Urinary bladder (tissue), 4 donors: ENCODE data around the gene MAGI1. TPM values are rescaled to one million over a fixed set of nuclear protein-coding genes. Genes with fewer than 3 reads are reported as not detected.

Experiments used
- DNase-seq: peaks from one replicate; pipeline ENCODE4 v3.0.0-alpha.2; 2015; ENCODE audit errors: extremely low spot score
- H3K27ac ChIP-seq: one replicate; pipeline ENCODE4 v1.5.1; 2013; ENCODE audit warnings: low read depth, mild to moderate bottlenecking, moderate library complexity
- H3K36me3 ChIP-seq: one replicate; pipeline ENCODE4 v1.6.1; 2013; ENCODE audit warnings: mild to moderate bottlenecking, moderate library complexity; ENCODE audit not compliant: insufficient read depth
- H3K4me1 ChIP-seq: one replicate; pipeline ENCODE4 v1.6.1; 2013; ENCODE audit warnings: mild to moderate bottlenecking, moderate library complexity; ENCODE audit not compliant: insufficient read depth
- H3K4me3 ChIP-seq: one replicate; pipeline ENCODE4 v1.5.1; 2013; ENCODE audit warnings: low read depth, low read length
- WGBS: extraction: QIAGEN DNeasy Blood & Tissue Kit; methylation state at CpG from one replicate; pipeline ENCODE4 v1.1.7; 2013; 5-methylcytosine and 5-hydroxymethylcytosine counted together
- polyA plus RNA-seq: library from polyadenylated mRNA; stranded (reverse); fragments of 200-250 nt; gene quantifications from one replicate; pipeline ENCODE4 v1.2.3, GENCODE V29; 2013
- total RNA-seq: library from RNA; depleted of rRNA; stranded (reverse); fragments of >200 nt; gene quantifications from one replicate; pipeline ENCODE4 v1.2.3, GENCODE V29; 2014
- donor health status: healthy with polysubstance abuse.
- donor health status: healthy.

Gene MAGI1
- total and polyA plus RNA-seq, 2 donors = 9.7 to 46.7 TPM

DNA sequence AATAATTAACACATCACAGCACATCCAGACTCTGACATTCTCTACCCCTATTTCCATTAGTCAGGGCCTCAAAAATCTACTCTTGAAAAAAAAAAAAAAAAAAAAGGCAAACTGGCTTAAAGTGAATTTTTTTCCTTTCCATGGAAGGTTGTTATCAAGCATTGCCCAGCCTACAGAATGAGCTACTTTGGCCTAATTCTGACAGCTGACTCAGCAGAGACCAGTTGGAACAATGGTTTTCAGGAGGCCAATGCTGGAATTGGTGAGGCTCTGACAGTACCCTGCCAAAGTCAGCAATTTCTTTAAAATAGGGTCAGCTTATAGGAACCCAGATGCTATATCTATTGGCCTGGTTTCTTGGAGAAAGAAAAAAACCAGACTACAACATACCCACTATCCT, 454.7 kb downstream of the MAGI1 start:
- no peak for DNase-seq
- Histone ChIP-seq H3K4me1 (no peaks in the 10 kb centered on the region), H3K4me3 (no peak overlapping the region), H3K36me3 (no peaks in the 10 kb centered on the region), H3K27ac (no peak overlapping the region)

DNA sequence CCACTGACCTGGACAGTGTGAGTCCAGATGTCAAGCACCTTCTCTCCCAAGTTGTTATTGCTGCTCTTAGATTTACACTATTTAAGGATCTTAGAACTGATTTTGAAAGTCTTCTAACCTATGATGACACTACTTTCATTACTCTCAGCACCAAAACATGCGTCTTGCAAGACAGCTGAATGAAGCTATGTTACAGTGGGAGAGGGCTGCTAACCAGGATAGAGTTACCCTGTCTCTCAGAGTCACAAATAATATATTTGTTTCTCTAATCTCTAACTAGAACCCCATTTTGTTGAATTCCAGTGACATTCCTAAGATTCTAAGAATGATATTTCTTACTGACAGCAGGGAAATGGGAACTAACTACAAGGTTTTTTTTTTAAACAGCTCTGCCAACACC, 455.5 kb downstream of the MAGI1 start:
- Histone ChIP-seq H3K27ac (no peak overlapping the region), H3K36me3 (no peaks in the 10 kb centered on the region), H3K4me3 (no peak overlapping the region), H3K4me1 (no peaks in the 10 kb centered on the region)
- no peak for DNase-seq
- WGBS = 99% methylated on average over 1 of the region's 1 CpG

DNA sequence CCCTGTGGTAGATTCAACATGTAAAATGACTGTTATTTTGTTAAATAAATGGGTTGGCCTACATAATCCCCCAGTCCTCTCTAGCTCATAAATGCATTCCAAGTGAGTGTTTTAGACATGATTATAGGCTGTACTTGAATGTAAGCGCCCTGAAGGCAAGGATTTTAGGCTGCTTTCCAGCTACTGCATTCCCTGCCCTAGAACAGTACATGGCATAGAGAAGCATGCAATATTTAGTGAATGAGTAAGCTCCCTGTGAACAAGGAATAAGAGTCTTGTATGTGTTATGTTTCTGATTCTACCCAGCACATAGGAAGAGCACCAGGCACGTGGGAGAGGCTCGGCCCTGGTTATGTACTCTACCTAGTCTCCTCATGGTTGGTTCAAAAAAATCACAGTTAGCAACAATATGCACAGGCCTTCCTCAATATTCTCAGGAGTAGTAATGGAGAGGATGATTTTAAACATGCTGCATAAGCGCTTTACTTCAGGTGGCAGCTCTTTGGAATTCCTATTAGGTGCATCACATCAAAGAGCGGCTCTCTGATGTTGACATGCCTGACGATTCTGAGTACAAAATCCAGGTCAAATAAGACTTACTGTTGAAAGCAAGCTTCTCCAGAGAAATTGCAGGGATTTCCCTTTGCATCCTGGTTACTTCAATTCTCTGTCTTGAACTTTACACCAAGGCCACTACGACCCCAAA, 456.6 kb downstream of the MAGI1 start:
- H3K36me3 ChIP-seq = no peaks in the 10 kb centered on the region
- no peaks in the 10 kb centered on the region for H3K4me1 ChIP-seq
- H3K27ac ChIP-seq = no peak overlapping the region
- no peak for DNase-seq
- 94% methylated on average over 7 of the region's 7 CpGs for WGBS
- no peak overlapping the region for H3K4me3 ChIP-seq

DNA sequence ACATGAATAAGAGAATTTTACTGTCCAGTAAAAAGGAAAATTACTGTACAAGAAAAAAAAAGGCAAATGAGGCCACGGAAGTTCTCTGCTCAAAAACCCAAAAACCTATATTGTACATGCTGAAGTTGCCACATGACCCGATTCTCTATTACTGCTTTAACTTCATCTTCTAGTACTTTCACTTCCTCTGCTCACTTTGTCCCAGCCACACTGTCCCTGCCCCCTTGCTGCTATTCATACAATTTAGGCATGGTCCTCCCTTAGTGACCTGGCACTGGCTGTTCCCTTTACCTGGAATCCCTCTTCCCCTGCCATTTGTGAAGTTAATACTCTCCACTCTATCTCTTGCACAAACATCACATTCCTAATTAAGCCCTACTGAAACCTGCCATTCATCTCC, 457.4 kb downstream of the MAGI1 start:
- DNase-seq = no peak
- H3K27ac ChIP-seq = no peak overlapping the region
- WGBS = 95% methylated on average over 2 of the region's 2 CpGs
- H3K36me3 ChIP-seq = no peaks in the 10 kb centered on the region
- no peak overlapping the region for H3K4me3 ChIP-seq
- no peaks in the 10 kb centered on the region for H3K4me1 ChIP-seq

DNA sequence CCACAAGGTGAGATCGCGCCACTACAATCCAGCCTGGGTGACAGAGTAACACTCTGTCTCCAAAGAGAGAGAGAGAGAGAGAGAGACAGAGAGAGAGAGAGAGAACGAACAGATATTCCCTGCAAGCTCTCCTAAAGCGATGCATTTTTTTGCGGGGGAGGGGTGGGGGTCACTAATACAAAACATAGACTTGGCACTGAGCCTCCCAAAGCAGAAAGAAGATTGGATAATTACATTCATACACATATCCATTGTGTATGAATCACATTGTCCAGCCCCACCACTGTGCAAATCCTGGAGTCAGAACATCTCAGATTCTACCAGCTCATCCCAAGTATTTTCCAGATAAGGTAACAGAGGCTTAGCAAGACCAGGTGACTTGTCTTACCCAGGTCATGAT, 459.9 kb downstream of the MAGI1 start:
- Histone ChIP-seq H3K4me3 (no peak overlapping the region), H3K36me3 (no peaks in the 10 kb centered on the region), H3K4me1 (no peaks in the 10 kb centered on the region), H3K27ac (no peak overlapping the region)
- WGBS = 96% methylated on average over 5 of the region's 5 CpGs
- no peak for DNase-seq

DNA sequence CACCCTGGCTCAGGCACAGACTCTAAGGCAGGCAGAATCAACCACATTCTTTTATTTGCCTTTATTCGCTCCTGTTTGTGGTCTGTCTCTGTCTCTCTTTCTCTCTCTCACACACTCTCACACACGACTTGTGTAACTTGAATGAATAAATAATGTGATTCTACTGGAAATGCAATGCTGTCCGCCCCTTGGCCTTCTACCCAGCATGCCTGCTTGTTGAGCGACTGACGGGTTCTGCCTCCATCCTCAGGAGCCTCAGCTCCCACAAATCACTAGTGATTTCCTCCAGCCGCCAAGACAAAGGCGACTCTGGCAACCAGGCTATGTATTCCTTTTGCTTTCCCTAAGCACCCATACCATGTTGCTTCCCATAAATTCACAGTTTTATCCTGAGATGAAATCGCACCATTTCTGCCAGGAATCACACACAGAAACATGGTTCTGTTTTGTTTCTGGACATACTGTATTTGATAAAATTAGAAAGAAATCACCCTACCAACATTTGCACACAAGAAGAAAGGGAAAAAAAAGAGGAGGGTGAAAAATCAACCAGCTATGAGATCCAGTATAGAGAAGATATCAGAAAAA, 460.8 kb downstream of the MAGI1 start:
- Histone ChIP-seq H3K27ac (no peak overlapping the region), H3K36me3 (no peaks in the 10 kb centered on the region), H3K4me1 (no peaks in the 10 kb centered on the region), H3K4me3 (no peak overlapping the region)
- no peak for DNase-seq
- WGBS = 81% methylated on average over 8 of the region's 8 CpGs

DNA sequence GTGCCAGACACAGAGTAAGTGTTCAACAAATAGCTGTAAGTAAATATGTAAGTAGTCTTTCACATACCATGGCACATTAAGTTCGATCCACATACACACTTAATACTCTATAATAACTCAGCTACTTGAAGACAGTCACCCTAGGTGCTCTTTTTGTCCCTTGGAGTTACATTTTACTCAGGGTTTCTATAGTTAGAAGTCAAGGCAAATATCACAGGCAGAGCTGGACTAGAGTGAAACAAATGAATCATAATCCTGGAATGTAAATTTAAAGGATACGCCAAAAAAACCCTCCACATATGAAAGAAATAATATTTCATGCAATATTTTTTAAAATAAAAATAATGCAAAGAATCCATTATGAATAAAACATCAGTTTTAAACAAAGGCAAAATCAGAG, 461.8 kb downstream of the MAGI1 start:
- H3K27ac ChIP-seq = no peak overlapping the region
- H3K4me1 ChIP-seq = no peaks in the 10 kb centered on the region
- H3K36me3 ChIP-seq = no peaks in the 10 kb centered on the region
- WGBS = 44% methylated on average over 2 of the region's 2 CpGs
- no peak for DNase-seq
- H3K4me3 ChIP-seq = no peak overlapping the region

DNA sequence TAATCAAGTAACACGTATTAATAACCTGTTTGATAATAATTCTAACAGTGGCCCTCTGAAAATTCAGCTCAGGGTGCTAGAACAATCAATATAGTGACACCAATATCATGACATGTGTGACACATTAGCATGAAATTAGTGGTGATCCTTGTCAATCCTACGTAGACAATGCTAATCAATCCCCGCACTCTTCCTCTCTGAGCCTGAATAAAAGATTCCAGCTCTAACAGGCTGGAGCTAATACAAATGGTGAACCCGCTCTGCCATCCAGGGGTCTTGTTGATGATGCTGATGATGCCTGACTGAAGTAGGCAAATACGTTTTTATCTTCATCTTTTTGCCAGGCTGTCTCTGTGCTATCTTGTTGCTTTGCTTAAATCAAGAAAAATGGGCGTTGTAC, 462.5 kb downstream of the MAGI1 start:
- Histone ChIP-seq H3K4me1 (no peaks in the 10 kb centered on the region), H3K27ac (no peak overlapping the region), H3K36me3 (no peaks in the 10 kb centered on the region), H3K4me3 (no peak overlapping the region)
- 88% methylated on average over 6 of the region's 6 CpGs for WGBS
- no peak for DNase-seq

DNA sequence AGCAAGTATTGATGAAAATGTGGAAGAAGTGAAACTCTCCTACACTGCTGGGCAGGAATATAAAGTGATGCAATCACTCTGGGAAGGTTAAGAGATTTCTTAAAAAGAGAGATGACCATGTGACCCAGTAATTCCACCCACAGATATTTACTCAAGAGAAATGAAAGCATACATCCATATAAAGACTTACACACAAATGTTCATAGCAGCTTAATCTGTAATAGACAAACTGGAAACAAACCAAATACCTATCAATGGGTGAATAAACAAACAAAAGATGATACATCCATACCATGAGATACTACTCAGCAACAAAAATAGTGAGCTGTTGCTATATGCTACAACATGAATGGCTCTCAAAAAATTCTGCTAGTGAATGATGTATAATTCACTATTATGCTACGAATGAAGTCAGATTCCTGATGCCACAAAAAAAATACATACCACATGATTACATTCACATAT, 463.3 kb downstream of the MAGI1 start:
- no peak for DNase-seq
- H3K4me3 ChIP-seq = no peak overlapping the region
- 75% methylated on average over 1 of the region's 1 CpG for WGBS
- no peaks in the 10 kb centered on the region for H3K36me3 ChIP-seq
- no peaks in the 10 kb centered on the region for H3K4me1 ChIP-seq
- H3K27ac ChIP-seq = no peak overlapping the region

DNA sequence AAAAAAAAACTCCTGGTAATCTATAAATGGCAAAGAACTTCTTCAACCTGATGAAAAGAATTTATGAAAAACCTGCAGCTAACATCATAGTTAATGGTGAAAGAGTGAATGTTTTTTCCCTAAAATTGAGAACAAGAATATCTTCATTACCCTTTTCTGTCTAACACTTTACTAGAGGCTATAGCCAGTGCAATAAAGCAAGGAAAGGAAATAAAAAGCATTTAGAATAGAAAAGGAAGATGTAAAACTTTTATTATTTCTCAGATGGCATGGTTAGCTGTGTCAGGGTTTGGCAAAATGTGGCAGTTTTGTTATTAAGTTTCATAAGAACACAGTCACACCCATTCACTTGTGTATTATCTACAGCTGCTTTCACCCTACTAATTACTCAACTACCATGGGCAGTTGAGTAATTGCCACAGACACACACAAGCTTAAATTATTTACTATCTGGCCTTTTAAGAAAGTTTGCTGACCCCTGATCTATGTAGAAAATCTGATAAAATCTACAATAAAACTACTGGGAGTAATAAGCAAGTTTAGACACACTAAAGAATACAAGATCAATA, 465.1 kb downstream of the MAGI1 start:
- no peaks in the 10 kb centered on the region for H3K4me1 ChIP-seq
- H3K27ac ChIP-seq = no peak overlapping the region
- DNase-seq = no peak

DNA sequence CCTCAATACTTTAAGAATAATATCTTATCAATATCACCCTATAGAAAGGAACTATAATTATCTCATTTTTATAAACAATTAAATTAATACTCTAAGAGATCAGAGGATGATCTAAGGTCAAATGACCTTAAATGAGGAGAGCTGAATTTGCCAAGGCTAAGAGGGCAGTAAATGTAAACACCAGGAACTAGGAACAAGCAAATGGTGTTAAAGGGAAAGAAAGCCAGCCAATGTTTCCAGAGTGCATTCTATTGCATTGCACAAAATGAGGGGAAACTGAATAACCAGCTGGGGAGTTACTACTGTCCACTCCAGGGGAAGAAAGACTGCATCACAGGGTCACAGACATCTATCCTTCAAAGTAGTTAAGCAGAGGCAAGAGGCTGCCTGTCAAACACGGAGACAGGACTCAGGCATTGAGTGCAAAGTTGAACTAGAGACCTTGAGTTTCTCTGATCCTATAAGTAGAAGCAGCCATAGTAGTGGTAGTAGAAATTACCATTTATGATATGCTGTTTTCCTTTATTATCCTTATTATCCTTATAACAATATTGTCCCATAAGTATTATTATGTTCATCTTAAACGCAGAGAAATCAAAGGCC, 466.4 kb downstream of the MAGI1 start:
- H3K4me1 ChIP-seq = no peaks in the 10 kb centered on the region
- no peak for DNase-seq
- no peaks in the 10 kb centered on the region for H3K36me3 ChIP-seq
- no peak overlapping the region for H3K27ac ChIP-seq
- WGBS = 87% methylated on average over 2 of the region's 2 CpGs
- H3K4me3 ChIP-seq = no peak overlapping the region

More for the DNA sequence above, 465.1 kb downstream of the MAGI1 start:
- Histone ChIP-seq H3K36me3 (no peaks in the 10 kb centered on the region), H3K4me3 (no peak overlapping the region)

DNA sequence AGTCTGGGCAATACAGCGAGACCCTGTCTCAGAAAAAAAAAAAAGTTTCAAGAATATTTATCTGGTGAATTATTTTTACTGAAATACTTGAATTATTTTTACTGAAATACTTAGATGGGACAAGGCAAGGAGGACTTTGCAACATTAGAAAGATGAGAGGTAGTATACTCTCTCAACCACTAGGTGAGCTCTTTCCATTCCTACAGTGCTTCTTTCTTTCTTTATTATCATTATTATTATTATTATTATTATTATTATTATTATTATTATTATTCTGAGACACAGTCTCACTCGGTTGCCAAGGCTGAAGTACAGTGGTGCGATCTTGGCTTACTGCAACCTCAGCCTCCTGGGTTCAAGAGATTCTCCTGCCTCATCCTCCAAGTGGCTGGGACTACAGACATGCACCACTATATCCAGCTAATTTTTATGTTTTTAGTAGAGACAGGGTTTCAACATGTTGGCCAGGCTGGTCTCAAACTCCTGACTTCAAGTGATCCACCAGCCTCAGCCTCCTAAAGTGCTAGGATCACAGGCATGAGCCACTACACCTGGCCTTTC, 468.8 kb downstream of the MAGI1 start:
- no peaks in the 10 kb centered on the region for H3K36me3 ChIP-seq
- no peak overlapping the region for H3K4me3 ChIP-seq
- no peak overlapping the region for H3K27ac ChIP-seq
- H3K4me1 ChIP-seq = no peaks in the 10 kb centered on the region
- DNase-seq = no peak
- 97% methylated on average over 3 of the region's 3 CpGs for WGBS

DNA sequence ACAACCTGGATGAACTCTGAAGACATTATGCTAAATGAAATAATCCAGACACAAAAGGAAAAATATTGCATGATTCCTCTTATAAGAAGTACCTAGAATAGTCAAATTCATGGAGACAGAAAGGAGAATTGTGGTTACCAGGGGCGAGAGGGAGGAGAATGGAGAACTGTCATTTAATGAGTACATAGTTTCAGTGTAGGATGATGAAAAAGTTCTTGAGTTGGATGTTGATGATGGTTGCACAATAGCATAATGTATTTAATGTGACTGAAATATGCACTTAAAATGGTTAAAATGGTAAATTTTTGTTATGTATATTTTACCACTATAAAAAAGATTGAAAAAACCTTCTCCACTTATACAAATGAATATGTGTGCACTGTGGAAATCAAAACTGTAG, 469.6 kb downstream of the MAGI1 start:
- WGBS = 92% methylated on average over 1 of the region's 1 CpG
- H3K4me1 ChIP-seq = no peaks in the 10 kb centered on the region
- H3K27ac ChIP-seq = no peak overlapping the region
- no peak for DNase-seq
- no peak overlapping the region for H3K4me3 ChIP-seq
- H3K36me3 ChIP-seq = no peaks in the 10 kb centered on the region

DNA sequence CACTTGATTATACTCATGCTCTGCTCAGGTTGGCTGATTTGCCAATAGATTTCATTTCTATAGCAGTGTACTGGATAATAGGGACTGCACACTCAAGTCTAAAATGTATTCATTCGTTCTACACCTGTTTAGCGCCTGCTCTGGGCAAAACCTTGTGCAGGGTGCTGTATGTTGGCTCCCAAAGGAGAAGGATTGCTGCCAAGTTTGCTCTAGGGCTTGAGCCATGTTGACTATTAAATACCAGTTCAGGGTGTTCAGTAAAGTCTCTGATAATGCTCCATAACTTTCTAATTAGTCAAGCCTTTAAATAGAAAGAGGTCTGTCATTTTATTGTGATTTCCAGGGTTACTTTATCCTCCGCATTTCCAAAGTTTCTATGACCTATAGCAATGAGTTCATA, 470.2 kb downstream of the MAGI1 start:
- Histone ChIP-seq H3K36me3 (no peaks in the 10 kb centered on the region), H3K27ac (no peak overlapping the region), H3K4me3 (no peak overlapping the region), H3K4me1 (no peaks in the 10 kb centered on the region)
- 64% methylated on average over 3 of the region's 3 CpGs for WGBS
- DNase-seq = no peak
